ENCODE measurements around the gene MARCHF7.

MARCHF7 gene

DNA sequence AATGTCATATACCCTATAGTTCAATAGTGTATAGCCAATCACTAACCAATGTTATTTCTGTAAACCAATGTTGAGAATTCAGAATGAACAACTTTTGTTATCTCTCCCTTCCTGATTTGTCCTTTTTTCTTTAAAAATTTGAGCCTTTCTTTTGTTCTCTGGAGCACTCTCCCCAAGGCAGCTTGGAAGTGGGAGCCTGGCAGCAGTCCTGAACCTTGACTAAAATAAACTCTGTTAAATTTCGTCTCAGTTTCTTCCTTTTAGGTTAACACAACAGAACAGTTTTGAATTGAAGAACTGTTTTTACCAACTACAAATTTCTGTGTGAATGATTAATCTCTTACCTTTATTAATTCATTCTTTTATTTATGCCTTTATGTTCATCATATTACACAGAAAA, 49.8 kb downstream of the MARCHF7 start:
- no peak for DNase-seq (ENCODE audit: low spot score)
